Effector CD8-positive, alpha-beta T cell (primary cell): ENCODE data around the gene MAGEB6B.
"Not testable (repeated sequence)": the region's sequence is repeated elsewhere in the genome, so short reads cannot be mapped to it uniquely, and the experiment has no call there.

Experiments used
- DNase-seq: peaks from one replicate; lab custom pipeline; 2025; lab: John Stamatoyannopoulos, UW
- total RNA-seq, 4 experiments: gene quantifications; one replicate each; lab custom pipeline; 2026; lab: John Stamatoyannopoulos, UW

MAGEB6B gene
- total RNA-seq: 0 reads per million in 4 experiments

- no peak for DNase-seq
Observed at GRCh38 chrX:26160301-26160700, at the start of gene MAGEB6B. Gene MAGEB6B, plus strand, starts transcription at chrX:26160601. Its CDS starts 0 bp downstream, at chrX:26160601.

- no peak for DNase-seq
Observed at GRCh38 chrX:26138274-26138673, 22.1 kb upstream of the MAGEB6B start, which contains the start of gene MAGEB18. Gene MAGEB18, plus strand, starts transcription at chrX:26138343. Its CDS starts 643 bp downstream, at chrX:26138986.

GRCh38 chrX:26146024-26146423, 14.4 kb upstream of the MAGEB6B start:
- DNase-seq: no peak

GRCh38 chrX:26192204-26192603, 31.8 kb downstream of the MAGEB6B start, which contains the start of gene MAGEB6:
Gene MAGEB6, plus strand, starts transcription at chrX:26192440. Its CDS starts 1,407 bp downstream, at chrX:26193847.
- no peak for DNase-seq

- no peak for DNase-seq
Observed at GRCh38 chrX:26203561-26203960, 43.2 kb downstream of the MAGEB6B start.

GRCh38 chrX:26204717-26205116, 44.3 kb downstream of the MAGEB6B start:
- DNase-seq: not testable (repeated sequence)

- no peak for DNase-seq
Observed at GRCh38 chrX:26208012-26208411, 47.6 kb downstream of the MAGEB6B start.
